Measurements from ENCODE around the gene ZNF10. TPM values are rescaled to one million over a fixed set of nuclear protein-coding genes. Genes with fewer than 3 reads are reported as not detected.

ZNF10 gene
- total RNA-seq, 2 donors from 2014 or later = 12.0 to 16.4 TPM

- H3K27me3 Mint-ChIP-seq (ENCODE audit: insufficient read depth) = no peaks in the 10 kb centered on the region
- Histone ChIP-seq H3K9ac (ENCODE audit: extremely low read depth, low read length, poor library complexity, severe bottlenecking) (no peak overlapping the region), H3K27ac (ENCODE audit: low read depth, low read length) (no peak overlapping the region), H3K9me3 (ENCODE audit: control insufficient read depth, low read length) (peaks cover 90% of the 10 kb centered on the region), H3K36me3 (ENCODE audit: control insufficient read depth, insufficient read depth, low read length) (peaks cover 55% of the 10 kb centered on the region), H3K4me3 (ENCODE audit: low read length) (peak overlapping the region; percentile 81), H3K27me3 (ENCODE audit: control insufficient read depth, insufficient read depth, low read length, poor library complexity, severe bottlenecking) (no peaks in the 10 kb centered on the region), H3K4me1 (ENCODE audit: control insufficient read depth, insufficient read depth, low read length) (no peaks in the 10 kb centered on the region)
- H3K36me3 Mint-ChIP-seq (ENCODE audit: low read depth) = peaks cover 70% of the 10 kb centered on the region
- TF ChIP-seq CTCF (conservative IDR thresholded peaks at IDR 0.05) = no peak
- WGBS, 2 experiments (ENCODE audit: insufficient coverage in 1 of 2, insufficient read length in 1 of 2) = 100% methylated on average over 1 of the region's 1 CpG
- peaks cover 96% of the 10 kb centered on the region for H3K9me3 Mint-ChIP-seq
- H3K4me3 Mint-ChIP-seq = no peak overlapping the region
- H3K27ac Mint-ChIP-seq = no peak overlapping the region
- no peaks in the 10 kb centered on the region for H3K4me1 Mint-ChIP-seq
- no peak for DNase-seq
Measured at GRCh38 chr12:133204264-133204603, 73.8 kb downstream of the ZNF10 start.

- TF ChIP-seq CTCF (conservative IDR thresholded peaks at IDR 0.05) = no peak
Measured at GRCh38 chr12:133206390-133206789, 76.0 kb downstream of the ZNF10 start.

More at GRCh38 chr12:133206390-133206789, 76.0 kb downstream of the ZNF10 start:
- Histone ChIP-seq H3K4me3 (ENCODE audit: low read length) (peak overlapping the region; percentile 66), H3K4me1 (ENCODE audit: control insufficient read depth, insufficient read depth, low read length) (no peaks in the 10 kb centered on the region), H3K36me3 (ENCODE audit: control insufficient read depth, insufficient read depth, low read length) (peaks cover 42% of the 10 kb centered on the region), H3K27ac (ENCODE audit: low read depth, low read length) (no peak overlapping the region), H3K9ac (ENCODE audit: extremely low read depth, low read length, poor library complexity, severe bottlenecking) (no peak overlapping the region), H3K27me3 (ENCODE audit: control insufficient read depth, insufficient read depth, low read length, poor library complexity, severe bottlenecking) (no peaks in the 10 kb centered on the region), H3K9me3 (ENCODE audit: control insufficient read depth, low read length) (peaks cover 98% of the 10 kb centered on the region)
- Mint-ChIP-seq H3K4me1 (no peaks in the 10 kb centered on the region), H3K9me3 (peaks cover 95% of the 10 kb centered on the region), H3K27ac (no peak overlapping the region), H3K27me3 (ENCODE audit: insufficient read depth) (no peaks in the 10 kb centered on the region), H3K36me3 (ENCODE audit: low read depth) (peaks cover 49% of the 10 kb centered on the region), H3K4me3 (no peak overlapping the region)
- DNase-seq = no peak
- WGBS, 2 experiments (ENCODE audit: insufficient coverage in 1 of 2, insufficient read length in 1 of 2) = 86 to 100% methylated on average over 1 to 2 of the region's 2 CpGs

Other genes with a start within 250 kb of the ZNF10 start
- gene CHFR, start 243.0 kb upstream of the ZNF10 start, total RNA-seq = 10 to 100 TPM; 57.0 to 80.4 TPM
- gene ZNF605, start 174.3 kb upstream of the ZNF10 start, total RNA-seq = 10 to 100 TPM; 12.8 to 25.8 TPM
- gene ZNF26, start 144.3 kb upstream of the ZNF10 start, total RNA-seq = 10 to 100 TPM; 13.5 to 16.0 TPM
- gene ZNF84, start 93.1 kb upstream of the ZNF10 start, total RNA-seq = 10 to 100 TPM; 50.2 to 52.6 TPM
- 10 to 100 TPM; 19.0 to 20.9 TPM for gene ZNF140, start 49.7 kb upstream of the ZNF10 start, total RNA-seq
- gene ZNF891, start 353 bp upstream of the ZNF10 start, total RNA-seq = 1 to 10 TPM; 3.7 to 3.9 TPM
- gene ZNF268, start 50.9 kb downstream of the ZNF10 start, total RNA-seq = 10 to 100 TPM; 26.4 to 39.5 TPM
- not detected for gene ANHX, start 105.2 kb downstream of the ZNF10 start, total RNA-seq

Data from endodermal cell (in vitro differentiated cells).